ENCODE data around the gene NOXO1. TPM values are rescaled to one million over a fixed set of nuclear protein-coding genes. Genes with fewer than 3 reads are reported as not detected.
"Not testable (repeated sequence)": the region's sequence is repeated elsewhere in the genome, so short reads cannot be mapped to it uniquely, and the experiment has no call there.

Gene NOXO1
- total RNA-seq, 1 donor from 2014 or later, result 0.96 TPM

DNA sequence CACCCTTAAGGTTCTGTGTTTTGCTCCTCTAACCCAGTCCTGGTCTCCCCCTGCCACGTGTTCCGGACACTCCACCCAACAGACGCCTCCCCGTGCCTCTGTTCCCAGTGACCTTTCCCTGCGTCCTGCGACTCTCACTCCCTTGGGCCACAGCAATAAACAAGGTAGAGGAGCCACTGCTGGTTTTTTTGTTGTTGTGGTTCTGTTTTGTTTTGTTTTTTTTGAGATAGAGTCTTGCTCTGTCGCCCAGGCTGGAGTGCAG lies 34.6 kb upstream of the NOXO1 start:
- no peak for TF ChIP-seq CTCF (IDR thresholded peaks at IDR 0.05; ENCODE audit: insufficient read depth, low read length, poor library complexity, severe bottlenecking)
- DNase-seq (ENCODE audit: low read depth), result no peak
- H3K36me3 ChIP-seq (ENCODE audit: control insufficient read depth, insufficient read depth, low read length), result no peaks in the 10 kb centered on the region
- H3K27me3 ChIP-seq (ENCODE audit: control insufficient read depth, insufficient read depth, low read length), result peaks cover 21% of the 10 kb centered on the region
- H3K4me3 ChIP-seq (ENCODE audit: low read depth, low read length), result no peak overlapping the region

- no peak for TF ChIP-seq CTCF (IDR thresholded peaks at IDR 0.05; ENCODE audit: insufficient read depth, low read length, poor library complexity, severe bottlenecking)
- H3K36me3 ChIP-seq (ENCODE audit: control insufficient read depth, insufficient read depth, low read length), result no peaks in the 10 kb centered on the region
- peaks cover 16% of the 10 kb centered on the region for H3K27me3 ChIP-seq (ENCODE audit: control insufficient read depth, insufficient read depth, low read length)
- H3K4me3 ChIP-seq (ENCODE audit: low read depth, low read length), result no peak overlapping the region
- DNase-seq (ENCODE audit: low read depth), result no peak
Measured at GRCh38 chr16:2015117-2015946, 34.1 kb upstream of the NOXO1 start.

- DNase-seq (ENCODE audit: low read depth), result no peak
- no peak for TF ChIP-seq CTCF (IDR thresholded peaks at IDR 0.05; ENCODE audit: insufficient read depth, low read length, poor library complexity, severe bottlenecking)
- no peak overlapping the region for H3K4me3 ChIP-seq (ENCODE audit: low read depth, low read length)
- no peaks in the 10 kb centered on the region for H3K27me3 ChIP-seq (ENCODE audit: control insufficient read depth, insufficient read depth, low read length)
- H3K36me3 ChIP-seq (ENCODE audit: control insufficient read depth, insufficient read depth, low read length), result no peaks in the 10 kb centered on the region
Measured at GRCh38 chr16:2013527-2013926, 32.3 kb upstream of the NOXO1 start.

DNA sequence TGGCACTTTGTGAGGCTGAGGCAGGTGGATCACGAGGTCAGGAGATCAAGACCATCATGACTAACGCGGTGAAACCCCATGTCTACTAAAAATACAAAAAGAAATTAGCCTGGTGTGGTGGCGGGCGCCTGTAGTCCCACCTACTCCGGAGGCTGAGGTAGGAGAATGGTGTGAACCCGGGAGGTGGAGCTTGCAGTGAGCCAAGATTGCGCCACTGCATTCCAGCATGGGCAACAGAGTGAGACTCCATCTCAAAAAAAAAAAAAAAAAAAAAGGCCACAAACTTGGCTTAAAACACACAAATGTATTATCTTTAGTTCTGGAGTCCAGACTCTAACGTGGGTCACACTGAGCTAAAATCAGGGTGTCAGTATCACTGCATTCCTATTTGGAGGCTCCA lies 30.5 kb upstream of the NOXO1 start:
- not testable (repeated sequence) for H3K27me3 ChIP-seq (ENCODE audit: control insufficient read depth, insufficient read depth, low read length); H3K36me3 ChIP-seq (ENCODE audit: control insufficient read depth, insufficient read depth, low read length); H3K4me3 ChIP-seq (ENCODE audit: low read depth, low read length); DNase-seq (ENCODE audit: low read depth)

DNA sequence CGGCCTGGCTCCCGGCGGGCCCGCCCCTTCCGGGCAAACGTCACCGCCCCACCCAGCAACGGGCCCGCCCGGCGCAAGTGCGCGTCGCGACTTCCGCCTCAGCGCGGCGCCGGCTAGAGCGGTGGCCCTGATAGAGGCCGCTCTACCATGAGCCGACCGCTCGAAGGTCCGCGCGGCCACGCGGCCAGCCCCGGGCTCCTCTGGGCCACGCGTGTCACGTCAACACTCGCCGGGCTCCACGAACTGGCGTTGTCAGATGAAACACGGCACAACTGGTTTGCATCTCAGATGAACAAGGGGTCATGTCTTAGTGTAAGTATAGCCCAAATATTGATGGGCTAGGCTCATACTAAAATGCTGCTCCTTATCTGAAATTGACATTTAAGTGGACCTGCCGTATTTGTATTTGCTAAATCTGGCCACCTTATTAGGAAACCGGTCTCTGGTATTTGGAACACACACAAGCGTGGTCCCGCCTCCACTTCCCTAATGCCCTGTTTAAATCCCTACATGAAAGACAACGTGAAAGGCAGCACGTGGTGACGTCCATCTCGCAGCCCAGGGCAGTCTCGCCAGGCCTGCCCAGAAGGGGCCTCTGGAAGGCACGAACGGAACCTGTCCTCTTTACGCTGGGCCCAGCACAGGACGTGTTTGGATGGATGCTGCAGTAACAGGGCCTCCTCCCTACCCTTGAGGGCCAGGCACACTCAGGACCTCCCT lies 28.7 kb upstream of the NOXO1 start, which contains the start of gene ZNF598:
Gene ZNF598 (minus strand): TSS at position 31 of the 720 bp plus-strand sequence.
- Histone ChIP-seq H3K27me3 (ENCODE audit: control insufficient read depth, insufficient read depth, low read length) (no peaks in the 10 kb centered on the region), H3K4me3 (ENCODE audit: low read depth, low read length) (peak within 1 kb of the TSS; percentile 74), H3K36me3 (ENCODE audit: control insufficient read depth, insufficient read depth, low read length) (peaks cover 1% of the 10 kb centered on the region)
- no peak for DNase-seq (ENCODE audit: low read depth)
- no peak for TF ChIP-seq CTCF (IDR thresholded peaks at IDR 0.05; ENCODE audit: insufficient read depth, low read length, poor library complexity, severe bottlenecking)

DNA sequence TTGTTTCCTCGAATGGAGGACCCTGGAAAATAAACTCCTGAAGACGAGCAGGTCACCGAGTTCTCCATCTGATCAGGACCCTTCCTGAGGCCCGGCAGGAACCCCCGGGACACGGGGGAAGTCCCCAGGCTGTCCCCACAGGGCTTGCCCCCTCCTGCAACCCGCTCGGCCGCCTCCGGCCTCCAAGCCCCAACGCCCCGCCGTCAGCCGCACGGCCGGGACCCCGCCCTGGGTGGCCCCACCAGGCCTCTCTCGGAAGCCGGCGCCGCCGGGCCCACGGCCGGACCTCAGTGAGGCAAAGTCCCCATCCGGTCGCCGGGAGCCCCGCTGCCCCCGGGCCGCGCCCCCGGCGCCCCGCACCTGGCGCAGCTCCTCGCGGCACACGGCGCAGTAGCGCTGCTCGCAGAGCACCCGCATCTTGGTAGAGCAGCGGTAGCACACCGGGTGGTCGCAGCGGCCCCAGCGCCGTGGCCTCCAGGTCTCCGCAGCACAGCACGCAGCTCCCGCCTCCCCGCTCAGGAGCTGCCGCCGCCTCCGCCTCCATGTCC lies 28.0 kb upstream of the NOXO1 start:
- Histone ChIP-seq H3K27me3 (ENCODE audit: control insufficient read depth, insufficient read depth, low read length) (no peaks in the 10 kb centered on the region), H3K36me3 (ENCODE audit: control insufficient read depth, insufficient read depth, low read length) (peaks cover 1% of the 10 kb centered on the region), H3K4me3 (ENCODE audit: low read depth, low read length) (peak overlapping the region; percentile 74)
- no peak for TF ChIP-seq CTCF (IDR thresholded peaks at IDR 0.05; ENCODE audit: insufficient read depth, low read length, poor library complexity, severe bottlenecking)
- DNase-seq (ENCODE audit: low read depth), result no peak

All from kidney epithelial cell (primary cell).